ENCODE results near the gene TTC23L. TPM values are rescaled to one million over a fixed set of nuclear protein-coding genes. Genes with fewer than 3 reads are reported as not detected.
"Not testable (repeated sequence)": the region's sequence is repeated elsewhere in the genome, so short reads cannot be mapped to it uniquely, and the experiment has no call there.

Gene TTC23L
- total RNA-seq, result not detected

- peak; percentile 97 for ATAC-seq
- DNase-seq (ENCODE audit: low spot score), result peak; percentile 93
Measured at GRCh38 chr5:34838785-34839714, at the start of gene TTC23L. TSS of gene TTC23L (plus strand) at chr5:34839164. CDS start at chr5:34840672, 1,508 bp downstream.

DNA sequence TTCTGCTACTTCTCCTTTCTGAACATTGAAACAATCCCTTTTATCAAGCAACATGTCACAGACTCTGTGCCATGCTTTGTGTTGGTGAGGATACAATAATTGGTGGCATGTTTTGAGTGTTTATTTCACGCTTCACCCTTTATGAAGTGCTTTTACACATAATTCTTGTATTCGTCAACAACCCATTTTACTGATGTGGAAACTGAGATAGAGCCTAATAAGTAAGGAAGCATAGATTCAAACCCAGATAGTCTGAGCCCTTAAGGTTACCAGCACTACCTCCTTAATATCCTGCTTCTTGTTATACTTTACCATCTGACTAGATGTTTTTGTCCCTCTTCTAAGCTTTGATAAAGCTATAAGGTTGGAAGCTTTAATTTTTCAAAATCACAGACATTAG is 49.3 kb upstream of the TTC23L start:
- DNase-seq (ENCODE audit: low spot score) (no peak), ATAC-seq (no peak)

GRCh38 chr5:34790069-34790468 is 48.9 kb upstream of the TTC23L start:
- ATAC-seq (no peak), DNase-seq (ENCODE audit: low spot score) (no peak)

DNA sequence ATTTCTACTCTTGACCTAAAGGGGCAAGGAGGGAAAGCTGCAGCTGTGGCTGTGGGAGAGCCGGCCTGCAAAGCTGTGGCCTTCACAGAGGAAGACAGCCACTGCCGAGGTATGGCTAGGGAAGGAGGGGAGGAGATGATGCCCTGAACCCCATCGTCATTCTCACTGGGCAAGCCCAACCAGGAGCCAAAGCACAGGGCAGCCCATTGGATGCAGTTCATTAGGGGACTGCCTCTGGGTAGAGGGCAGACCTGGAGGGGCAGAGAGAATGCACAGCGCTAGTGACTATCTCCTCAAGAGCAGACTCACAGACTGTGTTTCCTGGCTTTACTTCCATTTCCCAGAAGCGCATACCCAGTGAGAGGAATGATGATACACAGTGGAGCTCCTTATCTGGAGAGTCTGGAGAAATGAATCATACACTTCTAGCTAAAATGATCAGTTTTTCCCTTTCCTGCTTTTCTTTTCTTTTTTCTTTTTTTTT is 47.2 kb upstream of the TTC23L start:
- peak; percentile 36 for ATAC-seq

DNA sequence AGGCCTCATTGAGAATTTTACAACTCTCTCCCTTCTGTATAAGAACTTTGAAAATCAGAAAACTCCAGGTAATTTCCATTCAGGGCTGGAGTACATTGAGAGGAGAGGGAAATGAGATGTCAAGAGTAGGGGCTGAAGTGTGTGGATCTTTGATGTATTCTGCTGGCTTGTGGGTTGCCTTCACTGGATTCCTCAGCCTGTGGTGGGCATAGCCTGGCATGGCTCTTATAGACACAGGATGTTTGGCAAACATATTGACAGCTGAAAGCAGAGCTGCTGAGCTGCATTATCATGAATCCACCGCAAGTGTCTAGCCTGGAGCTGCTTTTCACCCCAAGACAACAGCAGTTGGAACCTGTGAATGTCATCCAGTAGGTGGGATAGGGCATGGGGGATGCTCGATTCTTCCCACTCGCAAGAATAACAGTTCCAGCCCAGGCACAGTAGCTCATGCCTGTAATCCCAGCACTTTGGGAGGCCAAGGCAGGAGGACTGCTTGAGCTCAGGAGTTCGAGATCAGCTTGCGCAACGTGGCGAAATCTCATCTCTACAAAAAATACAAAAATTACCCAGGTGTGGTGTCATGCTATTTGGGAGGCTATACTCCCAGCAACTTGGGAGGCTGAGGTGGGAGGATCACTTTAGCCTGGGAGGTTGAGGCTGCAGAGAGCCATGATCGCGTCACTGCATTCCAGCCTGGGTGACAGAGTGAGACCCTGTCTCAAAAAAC is 36.0 kb upstream of the TTC23L start:
- ATAC-seq, result no peak

More for the DNA sequence above, 47.2 kb upstream of the TTC23L start:
- no peak for DNase-seq (ENCODE audit: low spot score)

GRCh38 chr5:34803974-34804732 is 34.8 kb upstream of the TTC23L start:
- no peak for DNase-seq (ENCODE audit: low spot score)
- no peak for ATAC-seq

More for the DNA sequence above, 36.0 kb upstream of the TTC23L start:
- DNase-seq (ENCODE audit: low spot score), result no peak

GRCh38 chr5:34804913-34805312 is 34.1 kb upstream of the TTC23L start:
- ATAC-seq (no peak), DNase-seq (ENCODE audit: low spot score) (no peak)

- ATAC-seq (no peak), DNase-seq (ENCODE audit: low spot score) (no peak)
Measured at GRCh38 chr5:34806532-34806931, 32.4 kb upstream of the TTC23L start.

GRCh38 chr5:34811706-34812105 is 27.3 kb upstream of the TTC23L start:
- DNase-seq (ENCODE audit: low spot score) (no peak), ATAC-seq (no peak)

- ATAC-seq (no peak), DNase-seq (ENCODE audit: low spot score) (no peak)
Measured at GRCh38 chr5:34813509-34813908, 25.5 kb upstream of the TTC23L start.

- ATAC-seq (no peak), DNase-seq (ENCODE audit: low spot score) (no peak)
Measured at GRCh38 chr5:34817558-34818351, 21.2 kb upstream of the TTC23L start.

DNA sequence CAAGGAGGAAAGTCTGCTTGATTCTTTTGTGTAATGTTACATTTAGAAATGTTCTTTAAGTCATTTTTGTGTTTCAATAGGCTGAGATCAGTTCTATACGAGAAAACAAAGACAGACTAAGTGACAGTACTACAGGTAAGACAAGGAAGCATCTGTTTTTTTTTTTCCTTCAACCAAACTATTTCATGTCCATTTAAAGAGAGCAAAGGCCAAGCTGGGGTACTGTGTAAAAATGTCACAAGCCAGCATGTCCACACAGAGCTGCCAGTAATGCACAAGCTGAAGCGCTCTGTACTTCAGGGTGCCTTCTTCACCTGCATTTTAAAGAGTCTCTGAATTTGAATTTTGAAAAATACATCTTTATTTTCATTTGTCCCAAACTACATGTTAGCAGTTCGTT is 20.2 kb upstream of the TTC23L start:
- ATAC-seq (no peak), DNase-seq (ENCODE audit: low spot score) (no peak)

DNA sequence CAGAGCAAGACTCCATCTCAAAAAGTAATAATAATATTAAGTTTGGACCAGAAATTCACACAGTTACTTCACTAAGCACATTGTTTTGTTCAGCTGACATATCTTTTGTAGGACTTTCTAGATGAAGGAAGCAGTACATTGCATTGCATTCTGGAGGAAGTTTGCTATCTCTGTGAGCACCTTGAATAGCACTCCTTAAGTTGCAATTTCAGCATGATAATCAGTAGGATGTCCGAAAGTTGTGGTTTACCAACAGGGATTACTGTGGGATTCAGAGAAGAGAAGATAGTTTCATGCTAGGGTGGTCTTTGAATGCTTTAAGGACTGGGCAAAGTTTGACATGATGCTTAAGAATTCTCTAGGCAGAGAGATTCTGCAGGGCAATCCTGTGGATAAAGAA is 18.4 kb upstream of the TTC23L start:
- DNase-seq (ENCODE audit: low spot score), result no peak
- no peak for ATAC-seq

DNA sequence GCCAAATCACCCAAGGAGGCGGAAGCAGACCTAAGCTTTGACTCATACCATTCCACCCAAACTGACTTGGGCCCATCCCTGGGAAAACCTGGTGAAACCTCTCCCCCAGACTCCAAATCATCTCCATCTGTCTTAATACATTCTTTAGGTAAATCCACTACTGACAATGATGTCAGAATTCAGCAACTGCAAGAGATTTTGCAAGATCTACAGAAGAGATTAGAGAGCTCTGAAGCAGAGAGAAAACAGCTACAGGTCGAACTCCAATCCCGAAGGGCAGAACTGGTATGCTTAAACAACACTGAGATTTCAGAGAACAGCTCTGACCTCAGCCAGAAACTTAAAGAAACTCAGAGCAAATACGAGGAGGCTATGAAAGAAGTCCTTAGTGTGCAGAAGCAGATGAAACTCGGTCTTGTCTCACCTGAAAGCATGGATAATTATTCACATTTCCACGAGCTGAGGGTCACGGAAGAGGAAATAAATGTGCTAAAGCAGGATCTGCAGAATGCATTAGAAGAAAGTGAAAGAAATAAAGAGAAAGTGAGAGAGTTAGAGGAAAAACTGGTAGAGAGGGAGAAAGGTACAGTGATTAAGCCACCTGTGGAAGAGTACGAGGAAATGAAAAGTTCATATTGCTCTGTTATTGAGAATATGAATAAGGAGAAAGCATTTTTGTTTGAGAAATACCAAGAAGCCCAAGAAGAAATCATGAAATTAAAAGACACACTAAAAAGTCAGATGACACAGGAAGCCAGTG is 15.8 kb upstream of the TTC23L start:
- ATAC-seq (no peak), DNase-seq (ENCODE audit: low spot score) (no peak)

- DNase-seq (ENCODE audit: low spot score), result no peak
- ATAC-seq, result no peak
Measured at GRCh38 chr5:34826347-34826746, 12.6 kb upstream of the TTC23L start.

GRCh38 chr5:34827588-34828506 is 11.1 kb upstream of the TTC23L start:
- no peak for ATAC-seq

GRCh38 chr5:34830827-34831226 is 8.1 kb upstream of the TTC23L start:
- not testable (repeated sequence) for DNase-seq (ENCODE audit: low spot score); ATAC-seq

More at GRCh38 chr5:34827588-34828506, 11.1 kb upstream of the TTC23L start:
- no peak for DNase-seq (ENCODE audit: low spot score)

DNA sequence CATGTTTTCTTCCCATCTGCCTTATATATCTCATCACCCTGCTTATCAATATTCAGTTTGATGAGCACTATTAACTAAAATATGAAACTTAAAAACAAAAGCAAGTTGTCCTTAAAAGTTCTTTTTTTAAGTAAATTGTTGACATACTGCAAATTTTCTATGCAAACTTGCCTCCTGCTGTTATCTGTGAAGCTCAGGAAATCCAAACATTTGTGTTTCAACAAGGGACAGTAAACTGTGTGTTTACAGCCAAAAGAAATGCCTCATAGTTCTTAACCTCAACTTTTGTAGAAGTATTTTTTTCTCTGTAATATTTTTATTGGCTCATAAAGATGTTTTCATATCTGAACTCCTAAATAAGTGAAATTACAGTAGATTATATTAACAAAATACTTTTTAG is 7.7 kb upstream of the TTC23L start:
- DNase-seq (ENCODE audit: low spot score) (no peak), ATAC-seq (no peak)

Measured in left lobe of liver (tissue), 2 donors.